GM12865 (cell line): ENCODE data around the gene ARHGEF18.
A peak's percentile ranks its signal among the peaks of the same experiment; 100 is the strongest.
"Not testable (repeated sequence)": the region's sequence is repeated elsewhere in the genome, so short reads cannot be mapped to it uniquely, and the experiment has no call there.

ENCODE experiments used
- DNase-seq: peaks from one replicate; pipeline ENCODE4 v3.0.0; 2010; ENCODE audit warnings: low read depth
- H3K4me3 ChIP-seq: 2 replicates; pipeline ENCODE4 v1.5.1; 2011; ENCODE audit warnings: mild to moderate bottlenecking, low read depth, low read length, control low read depth
- CTCF ChIP-seq: IDR thresholded peaks from 2 replicates; pipeline ENCODE4 v1.5.1; 2011; ENCODE audit warnings: low read length, control low read depth, low read depth, inconsistent platforms; ENCODE audit not compliant: insufficient read depth; ENCODE audit errors: missing control alignments

The ARHGEF18 gene

GRCh38 chr19:7348587-7349230 is at the start of gene ARHGEF18:
TSS of gene ARHGEF18 (plus strand) at chr19:7348937. CDS start at chr19:7362891, 13,954 bp downstream.
- peak within 1 kb of the TSS; percentile 71 for H3K4me3 ChIP-seq
- DNase-seq: peak; percentile 89
- no peak for TF ChIP-seq CTCF

GRCh38 chr19:7301525-7301924 is 47.2 kb upstream of the ARHGEF18 start:
- no peak for DNase-seq
- H3K4me3 ChIP-seq: no peak overlapping the region
- no peak for TF ChIP-seq CTCF

- no peak overlapping the region for H3K4me3 ChIP-seq
- DNase-seq: no peak
- no peak for TF ChIP-seq CTCF
Observed at GRCh38 chr19:7303470-7303869, 45.3 kb upstream of the ARHGEF18 start.

GRCh38 chr19:7304200-7304599 is 44.5 kb upstream of the ARHGEF18 start:
- TF ChIP-seq CTCF: no peak
- DNase-seq: no peak

GRCh38 chr19:7307590-7308218 is 41.0 kb upstream of the ARHGEF18 start:
- H3K4me3 ChIP-seq: no peak overlapping the region
- no peak for TF ChIP-seq CTCF
- DNase-seq: no peak

More at GRCh38 chr19:7304200-7304599, 44.5 kb upstream of the ARHGEF18 start:
- H3K4me3 ChIP-seq: no peak overlapping the region

GRCh38 chr19:7308327-7308726 is 40.4 kb upstream of the ARHGEF18 start:
- not testable (repeated sequence) for H3K4me3 ChIP-seq, DNase-seq

GRCh38 chr19:7311911-7312310 is 36.8 kb upstream of the ARHGEF18 start:
- no peak overlapping the region for H3K4me3 ChIP-seq
- no peak for DNase-seq
- no peak for TF ChIP-seq CTCF
